GM06990 (cell line): ENCODE measurements around the gene KCNH5.

ENCODE experiments used
- DNase-seq: peaks from one replicate; pipeline ENCODE4 v3.0.0-alpha.2; 2011; ENCODE audit not compliant: insufficient read length; ENCODE audit errors: extremely low read depth
- H3K27me3 ChIP-seq: replicated peaks from 2 replicates; pipeline ENCODE4 v1.6.0; 2011; ENCODE audit warnings: low read length; ENCODE audit not compliant: control insufficient read depth, insufficient read depth
- H3K36me3 ChIP-seq: 2 replicates; pipeline ENCODE4 v1.5.1; 2011; ENCODE audit warnings: low read length; ENCODE audit not compliant: control insufficient read depth, insufficient read depth
- H3K4me3 ChIP-seq: replicated peaks from 2 replicates; pipeline ENCODE4 v1.5.1; 2011; ENCODE audit warnings: low read depth, mild to moderate bottlenecking, control low read depth, low read length
- TF ChIP-seq, protein P1 (sequence below): IDR thresholded peaks from 2 replicates; pipeline ENCODE4 v1.5.1; 2011; ENCODE audit warnings: low read length, control low read depth, mild to moderate bottlenecking, inconsistent platforms; ENCODE audit not compliant: insufficient read depth, poor library complexity, severe bottlenecking

KCNH5 gene

DNA sequence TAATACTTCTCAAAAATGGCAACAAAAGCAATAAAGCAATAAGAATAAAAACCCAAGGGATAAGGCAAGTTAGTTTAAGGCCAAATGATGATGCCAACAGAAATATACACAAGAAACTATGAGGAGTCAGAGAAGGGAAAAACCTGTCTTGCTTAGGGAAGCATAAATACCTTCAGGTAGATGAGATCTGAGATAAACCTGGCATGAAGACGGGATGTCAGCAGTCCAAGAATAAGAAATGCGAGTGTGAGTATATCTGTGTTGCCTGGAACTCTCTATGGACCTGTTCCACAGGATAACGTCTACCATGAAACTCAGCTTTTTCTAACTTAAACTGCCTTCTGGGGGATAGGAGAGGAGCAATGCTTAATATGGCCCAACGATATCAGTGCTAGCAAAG is 30.6 kb downstream of the KCNH5 start:
- H3K27me3 ChIP-seq, result no peaks in the 10 kb centered on the region
- DNase-seq, result no peak
- TF ChIP-seq, protein P1, sequence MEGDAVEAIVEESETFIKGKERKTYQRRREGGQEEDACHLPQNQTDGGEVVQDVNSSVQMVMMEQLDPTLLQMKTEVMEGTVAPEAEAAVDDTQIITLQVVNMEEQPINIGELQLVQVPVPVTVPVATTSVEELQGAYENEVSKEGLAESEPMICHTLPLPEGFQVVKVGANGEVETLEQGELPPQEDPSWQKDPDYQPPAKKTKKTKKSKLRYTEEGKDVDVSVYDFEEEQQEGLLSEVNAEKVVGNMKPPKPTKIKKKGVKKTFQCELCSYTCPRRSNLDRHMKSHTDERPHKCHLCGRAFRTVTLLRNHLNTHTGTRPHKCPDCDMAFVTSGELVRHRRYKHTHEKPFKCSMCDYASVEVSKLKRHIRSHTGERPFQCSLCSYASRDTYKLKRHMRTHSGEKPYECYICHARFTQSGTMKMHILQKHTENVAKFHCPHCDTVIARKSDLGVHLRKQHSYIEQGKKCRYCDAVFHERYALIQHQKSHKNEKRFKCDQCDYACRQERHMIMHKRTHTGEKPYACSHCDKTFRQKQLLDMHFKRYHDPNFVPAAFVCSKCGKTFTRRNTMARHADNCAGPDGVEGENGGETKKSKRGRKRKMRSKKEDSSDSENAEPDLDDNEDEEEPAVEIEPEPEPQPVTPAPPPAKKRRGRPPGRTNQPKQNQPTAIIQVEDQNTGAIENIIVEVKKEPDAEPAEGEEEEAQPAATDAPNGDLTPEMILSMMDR, result no peak
- H3K36me3 ChIP-seq, result no peaks in the 10 kb centered on the region
- no peak overlapping the region for H3K4me3 ChIP-seq

DNA sequence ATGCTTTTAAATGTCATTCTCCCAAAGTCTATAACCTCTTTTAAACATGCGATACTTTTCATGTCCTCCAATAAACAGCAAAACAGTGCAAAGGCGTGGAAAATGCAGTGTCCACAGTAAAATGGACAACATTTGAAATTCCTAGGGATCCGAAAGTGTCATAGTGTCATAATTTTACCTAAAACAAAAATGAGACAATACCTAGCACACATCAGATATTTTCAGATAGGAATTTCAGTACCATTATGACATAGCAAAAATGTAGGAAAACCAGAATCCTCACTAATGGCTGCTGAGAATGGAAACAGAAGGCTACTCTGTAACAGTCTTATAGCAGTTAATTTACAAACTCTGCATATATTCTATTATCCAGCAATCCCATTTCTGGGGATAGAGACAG is 33.1 kb downstream of the KCNH5 start:
- H3K36me3 ChIP-seq, result no peaks in the 10 kb centered on the region
- no peak overlapping the region for H3K4me3 ChIP-seq
- TF ChIP-seq, protein P1, result no peak
- no peaks in the 10 kb centered on the region for H3K27me3 ChIP-seq
- no peak for DNase-seq

DNA sequence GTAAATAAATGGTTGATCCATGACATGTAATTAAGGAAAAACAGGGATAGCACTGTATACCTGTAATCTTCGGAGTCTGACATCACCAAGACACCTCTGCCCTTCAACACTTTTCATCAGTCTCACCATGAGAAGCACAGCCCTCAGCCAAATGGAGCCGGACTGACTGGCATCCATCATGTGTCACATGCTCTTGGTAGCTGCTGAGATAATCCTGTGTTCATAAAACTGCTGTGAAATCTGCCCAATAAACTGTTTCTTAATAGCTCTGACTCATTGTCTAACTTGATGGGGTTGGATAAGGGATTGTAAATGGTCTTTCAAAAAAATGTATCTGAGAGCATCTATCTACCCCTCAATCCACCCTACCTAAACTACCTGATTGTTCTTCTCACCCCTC is 33.6 kb downstream of the KCNH5 start:
- no peaks in the 10 kb centered on the region for H3K27me3 ChIP-seq
- TF ChIP-seq, protein P1, result no peak
- no peaks in the 10 kb centered on the region for H3K36me3 ChIP-seq
- no peak for DNase-seq
- H3K4me3 ChIP-seq, result no peak overlapping the region

DNA sequence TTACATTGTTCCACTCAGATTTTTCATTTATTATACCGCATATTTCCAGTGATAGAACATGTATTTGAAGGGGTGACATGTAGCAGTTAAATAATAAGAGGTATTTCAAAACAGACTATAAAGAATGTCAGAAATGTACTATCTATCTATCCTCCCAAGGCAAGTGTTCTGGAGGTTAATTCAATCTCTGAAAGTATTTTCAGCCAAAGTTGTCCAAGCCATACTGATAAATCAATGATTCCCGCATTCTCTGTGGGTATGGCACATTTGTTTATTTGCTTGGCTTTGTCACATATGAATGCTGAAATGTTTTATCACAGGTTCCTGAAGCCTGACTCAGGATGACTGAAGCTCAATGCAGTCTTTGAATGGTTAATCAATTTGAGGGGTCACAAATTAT is 35.8 kb downstream of the KCNH5 start:
- H3K36me3 ChIP-seq, result no peaks in the 10 kb centered on the region

DNA sequence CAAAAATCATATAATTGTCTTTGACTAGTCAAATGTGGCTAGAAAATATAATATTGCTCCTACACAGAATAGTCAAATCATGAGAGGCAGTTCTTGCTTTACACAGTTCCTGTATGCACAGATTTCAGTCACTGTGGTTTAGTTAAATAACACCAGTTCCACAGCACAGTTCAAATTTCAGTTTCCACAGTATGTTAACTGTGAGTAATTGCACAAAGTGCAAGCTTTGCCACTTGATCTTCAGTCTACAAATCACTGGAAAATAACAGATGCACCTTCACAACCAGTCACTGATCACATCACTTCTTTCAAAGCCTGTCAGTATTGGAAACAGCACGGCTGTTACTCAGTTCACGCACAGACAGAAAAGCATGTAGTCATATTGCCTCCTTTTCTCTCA is 38.7 kb downstream of the KCNH5 start:
- DNase-seq, result no peak
- TF ChIP-seq, protein P1, result no peak
- H3K27me3 ChIP-seq, result no peaks in the 10 kb centered on the region

More for the DNA sequence above, 35.8 kb downstream of the KCNH5 start:
- Histone ChIP-seq H3K4me3 (no peak overlapping the region), H3K27me3 (no peaks in the 10 kb centered on the region)
- TF ChIP-seq, protein P1, result no peak
- no peak for DNase-seq

DNA sequence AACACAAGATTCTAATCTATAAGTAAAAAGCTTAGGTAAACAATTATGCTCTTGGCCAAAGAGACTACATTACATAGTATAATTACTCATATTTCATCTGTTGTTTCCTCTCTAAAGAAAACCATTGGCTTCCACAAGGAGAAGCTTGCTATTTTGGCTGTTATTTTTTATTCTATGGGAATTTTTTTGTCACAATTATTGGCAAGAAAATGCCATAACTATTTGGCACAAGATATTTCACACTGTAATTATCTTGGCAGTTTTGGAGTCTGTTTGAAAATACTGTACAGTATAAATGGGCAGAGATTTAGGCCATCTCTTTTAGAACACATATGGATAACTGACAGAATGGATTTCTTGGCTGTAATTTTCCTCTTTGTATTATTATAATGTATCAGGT is 51.2 kb downstream of the KCNH5 start:
- H3K36me3 ChIP-seq, result no peaks in the 10 kb centered on the region
- H3K27me3 ChIP-seq, result no peaks in the 10 kb centered on the region
- TF ChIP-seq, protein P1, result no peak
- DNase-seq, result no peak
- no peak overlapping the region for H3K4me3 ChIP-seq

More for the DNA sequence above, 38.7 kb downstream of the KCNH5 start:
- Histone ChIP-seq H3K36me3 (no peaks in the 10 kb centered on the region), H3K4me3 (no peak overlapping the region)
